K562 (cell line): ENCODE results near the gene SLC24A3.

Experiments used
- CTCF ChIP-seq, 3 experiments: IDR thresholded peaks in 2 of 3; conservative IDR thresholded peaks in 1 of 3; 2 replicates each; pipeline ENCODE4 v1.5.1; 2011 to 2012; ENCODE audit warnings: low read length in 3 of 3, mild to moderate bottlenecking in 3 of 3, control low read depth in 2 of 3, improper control_type of control experiment in 1 of 3, inconsistent platforms in 1 of 3, low read depth in 1 of 3, mixed read lengths in 1 of 3, moderate library complexity in 1 of 3; ENCODE audit not compliant: insufficient read depth in 2 of 3
- FIP1L1 ChIP-seq: fragments of 200-400 bp; formaldehyde crosslinking; IDR thresholded peaks from 2 replicates; pipeline ENCODE4 v1.6.1; 2018; ENCODE audit warnings: mild to moderate bottlenecking, low read depth, low read length; ENCODE audit not compliant: poor library complexity, severe bottlenecking
- NONO ChIP-seq, 2 experiments: fragments of 200-400 bp in 1 of 2; fragments of 450-650 bp in 1 of 2; formaldehyde crosslinking in 1 of 2; IDR thresholded peaks; 2 replicates each; pipeline ENCODE4 v1.6.1; 2017; ENCODE audit warnings: low read depth in 2 of 2, mild to moderate bottlenecking in 2 of 2, moderate library complexity in 2 of 2, low read length in 1 of 2
- POLR2A ChIP-seq: fragments of 450-650 bp; conservative IDR thresholded peaks from 2 replicates; pipeline ENCODE4 v1.6.1; 2016
- RAD21 ChIP-seq, 2 experiments: fragments of 250-450 bp in 1 of 2; fragments of 450-650 bp in 1 of 2; sonication (Bioruptor Pico) in 1 of 2; formaldehyde crosslinking in 1 of 2; IDR thresholded peaks in 1 of 2; conservative IDR thresholded peaks in 1 of 2; 2 replicates each; pipeline versions ENCODE4 v1.4.0 to v1.8.0; 2020 to 2022; ENCODE audit warnings: mild to moderate bottlenecking in 2 of 2, moderate library complexity in 1 of 2
- SMAD2 ChIP-seq: fragments of 150-350 bp; IDR thresholded peaks from 2 replicates; pipeline ENCODE4 v1.6.1; 2014; ENCODE audit warnings: low read depth, mild to moderate bottlenecking, low read length
- SRSF7 ChIP-seq: fragments of 200-400 bp; formaldehyde crosslinking; optimal IDR thresholded peaks from 2 replicates; pipeline ENCODE3; 2017; ENCODE audit warnings: mild to moderate bottlenecking, low read depth, low read length
- WHSC1 ChIP-seq: IDR thresholded peaks from one replicate; pipeline ENCODE4 v1.6.1; 2012; ENCODE audit warnings: low read length, control low read depth, inconsistent platforms
- ZNF212 ChIP-seq: fragments of 450-650 bp; formaldehyde crosslinking; IDR thresholded peaks from 2 replicates; pipeline ENCODE4 v1.4.0; 2020; ENCODE audit warnings: mild to moderate bottlenecking
- TF ChIP-seq, protein P1 (sequence below): fragments of 450-650 bp; IDR thresholded peaks from 2 replicates; pipeline ENCODE4 v1.6.1; 2016
- TF ChIP-seq, protein P2 (sequence below), 2 experiments: fragments of 250-450 bp in 1 of 2; fragments of 450-650 bp in 1 of 2; sonication (Bioruptor Pico) in 1 of 2; IDR thresholded peaks; 2 replicates each; pipeline versions ENCODE4 v1.6.1 to v1.8.0; 2016 to 2021; ENCODE audit warnings: mild to moderate bottlenecking in 2 of 2, moderate library complexity in 2 of 2, missing compliant biosample characterization in 1 of 2, missing genetic modification characterization in 1 of 2

DNA sequence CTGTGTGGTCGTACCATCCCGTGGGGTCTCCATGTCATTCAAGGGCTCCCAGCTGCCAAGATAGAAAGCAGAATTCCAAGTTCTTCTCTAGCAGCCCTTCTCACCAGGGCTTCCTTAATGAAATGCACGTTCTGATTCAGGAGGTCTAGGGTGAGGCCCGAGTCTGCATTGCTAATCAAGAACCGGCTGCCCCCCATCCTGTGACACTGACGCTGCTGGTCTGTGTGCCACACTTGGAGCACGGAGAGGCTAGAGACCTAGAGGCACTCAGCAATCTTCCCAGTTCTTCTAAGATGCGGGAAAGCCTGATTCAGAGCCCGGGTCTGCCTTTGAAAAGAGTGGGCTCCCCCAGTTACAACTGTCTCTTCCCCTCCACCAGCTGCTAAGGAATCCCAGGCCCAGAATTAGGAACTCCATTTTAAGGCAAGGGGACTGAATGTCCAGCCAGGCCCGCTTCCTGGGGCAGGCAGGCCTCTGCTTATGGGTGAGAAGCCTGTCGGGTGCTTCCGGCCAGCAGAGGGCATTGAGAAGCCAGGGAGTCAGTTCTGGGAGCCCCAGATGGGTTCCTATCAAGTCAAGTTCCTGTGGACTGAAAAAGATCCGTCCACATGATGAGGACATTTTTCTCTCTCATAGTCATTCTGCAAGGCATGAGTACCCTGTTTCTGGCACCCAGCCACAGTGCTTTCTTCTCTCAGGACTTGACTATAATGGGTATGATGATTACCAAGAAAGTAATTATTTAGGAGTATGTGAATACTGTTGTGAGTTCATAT lies 475.8 kb downstream of the SLC24A3 start:
- TF ChIP-seq SMAD2 (no peak), WHSC1 (no peak), FIP1L1 (no peak), SRSF7 (no peak), RAD21 (CRISPR knock-in tag; conservative IDR thresholded peaks at IDR 0.05 in 1 of 2, IDR thresholded peaks at IDR 0.05 in 1 of 2) (no peak), CTCF (IDR thresholded peaks at IDR 0.05 in 2 of 3, conservative IDR thresholded peaks at IDR 0.05 in 1 of 3; ENCODE audit: insufficient read depth in 2 of 3, low read depth in 1 of 3, low read length in 3 of 3) (peak in 2 of 3 experiments; percentile 26 to 32; a peak in 2 of 6 replicates), NONO (IDR thresholded peaks at IDR 0.05; ENCODE audit: low read depth in 2 of 2, low read length in 1 of 2) (no peak), POLR2A (no peak), ZNF212 (CRISPR knock-in tag) (no peak)
- TF ChIP-seq, protein P1, sequence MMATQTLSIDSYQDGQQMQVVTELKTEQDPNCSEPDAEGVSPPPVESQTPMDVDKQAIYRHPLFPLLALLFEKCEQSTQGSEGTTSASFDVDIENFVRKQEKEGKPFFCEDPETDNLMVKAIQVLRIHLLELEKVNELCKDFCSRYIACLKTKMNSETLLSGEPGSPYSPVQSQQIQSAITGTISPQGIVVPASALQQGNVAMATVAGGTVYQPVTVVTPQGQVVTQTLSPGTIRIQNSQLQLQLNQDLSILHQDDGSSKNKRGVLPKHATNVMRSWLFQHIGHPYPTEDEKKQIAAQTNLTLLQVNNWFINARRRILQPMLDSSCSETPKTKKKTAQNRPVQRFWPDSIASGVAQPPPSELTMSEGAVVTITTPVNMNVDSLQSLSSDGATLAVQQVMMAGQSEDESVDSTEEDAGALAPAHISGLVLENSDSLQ: no peak
- TF ChIP-seq, protein P2, sequence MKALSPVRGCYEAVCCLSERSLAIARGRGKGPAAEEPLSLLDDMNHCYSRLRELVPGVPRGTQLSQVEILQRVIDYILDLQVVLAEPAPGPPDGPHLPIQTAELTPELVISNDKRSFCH (CRISPR knock-in tag; IDR thresholded peaks at IDR 0.05): no peak
- TF ChIP-seq, protein P2 (tag; IDR thresholded peaks at IDR 0.05): no peak
